GM19372 (cell line): ENCODE data around the gene ANO4.

ENCODE experiments used
- ATAC-seq: cut with Tn5 transposase; IDR thresholded peaks from one replicate; pipeline ENCODE4 v1.9.1; 2021; ENCODE audit warnings: mild to moderate bottlenecking, low read depth, moderate library complexity; ENCODE audit not compliant: unreplicated experiment

The ANO4 gene

DNA sequence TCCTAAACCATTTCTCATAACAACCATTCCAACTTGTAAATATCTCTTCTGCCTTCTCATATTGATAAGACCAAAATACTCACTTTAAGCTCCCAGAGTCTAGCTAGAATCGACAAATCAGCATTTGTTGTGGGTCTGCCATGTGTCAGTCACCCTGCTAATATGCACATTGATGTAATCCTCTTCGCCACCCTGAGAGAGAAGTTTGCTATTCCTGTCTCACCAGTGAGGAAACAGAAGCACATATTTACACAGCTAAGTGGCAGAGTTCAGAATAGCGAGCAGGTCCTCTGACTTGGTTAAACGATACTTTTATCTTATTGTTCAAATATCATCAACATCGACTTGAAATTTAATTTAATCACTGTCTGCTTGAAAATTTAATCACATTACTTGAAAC, 142.1 kb downstream of the ANO4 start:
- ATAC-seq, result no peak

DNA sequence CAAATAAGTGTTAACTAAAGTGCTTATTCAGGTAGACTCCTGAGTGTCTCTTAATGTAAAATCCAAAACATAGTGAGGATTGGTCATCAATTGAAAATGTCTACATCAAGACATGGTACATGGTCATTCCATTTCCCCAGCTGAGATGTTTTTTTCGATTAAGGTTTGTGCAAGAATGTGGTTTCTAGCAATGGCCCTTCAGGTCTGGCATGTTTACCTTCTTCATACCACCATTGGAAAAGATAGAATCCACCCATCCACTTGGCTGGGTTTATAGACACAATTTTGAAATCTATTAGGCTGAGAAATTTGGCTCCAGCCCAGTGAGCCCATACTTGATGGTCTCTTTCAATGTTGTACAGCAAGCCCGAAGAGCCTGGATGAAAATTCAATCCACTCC, 145.9 kb downstream of the ANO4 start:
- no peak for ATAC-seq

DNA sequence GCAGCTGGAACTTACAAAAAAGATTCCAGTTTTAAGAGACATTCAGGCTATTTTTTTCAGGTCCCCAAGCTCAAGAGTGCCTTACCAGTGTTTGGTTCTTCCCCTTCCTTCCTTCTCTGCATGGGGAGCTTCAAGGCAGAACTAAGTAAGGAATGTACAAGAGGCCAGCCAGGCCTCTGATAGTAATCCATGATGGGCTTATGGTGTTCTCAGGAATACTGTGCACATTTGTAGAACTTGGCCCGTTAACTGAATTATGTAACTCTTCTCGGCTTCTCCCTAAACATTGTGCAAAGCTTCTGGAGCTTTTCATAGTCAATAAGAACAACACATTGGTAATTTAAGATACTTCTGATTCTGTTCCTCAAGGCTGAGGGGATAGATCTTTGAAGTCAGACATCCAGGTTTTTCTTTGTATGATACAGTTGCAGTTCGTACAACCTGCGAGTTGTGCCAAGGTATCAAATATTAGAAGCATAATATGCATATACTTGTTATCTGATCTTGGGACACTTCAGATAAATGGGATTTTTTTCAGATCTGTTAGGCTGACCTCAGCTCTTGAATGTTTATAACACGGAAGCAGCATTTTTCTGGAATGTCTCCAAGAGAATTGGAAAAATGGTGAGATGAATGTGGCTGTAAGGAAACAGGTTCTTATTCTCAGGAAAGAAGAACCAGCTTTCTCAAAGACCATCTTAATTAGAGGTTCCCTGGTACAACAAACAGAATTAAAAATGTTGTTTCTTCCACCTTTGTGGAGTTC, 148.6 kb downstream of the ANO4 start:
- ATAC-seq, result no peak

DNA sequence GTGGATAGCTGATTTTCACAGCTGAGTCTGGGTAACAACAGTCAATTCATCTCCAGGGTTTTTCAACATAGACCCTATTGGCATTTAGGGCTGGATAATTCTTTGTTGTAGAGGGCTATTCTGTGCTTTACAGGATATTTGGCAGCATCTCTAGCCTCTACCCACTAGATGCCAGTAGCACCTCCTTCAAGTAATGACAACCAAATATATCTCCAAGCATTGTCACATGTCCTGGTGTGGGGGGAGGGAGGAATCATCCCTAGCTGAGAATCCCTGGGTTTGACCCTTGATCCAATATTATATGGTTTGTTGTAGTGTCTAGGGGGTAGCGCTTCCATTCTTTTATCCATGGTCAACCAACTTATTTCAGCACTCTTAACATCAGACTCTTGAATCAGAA, 157.2 kb downstream of the ANO4 start:
- ATAC-seq, result no peak

DNA sequence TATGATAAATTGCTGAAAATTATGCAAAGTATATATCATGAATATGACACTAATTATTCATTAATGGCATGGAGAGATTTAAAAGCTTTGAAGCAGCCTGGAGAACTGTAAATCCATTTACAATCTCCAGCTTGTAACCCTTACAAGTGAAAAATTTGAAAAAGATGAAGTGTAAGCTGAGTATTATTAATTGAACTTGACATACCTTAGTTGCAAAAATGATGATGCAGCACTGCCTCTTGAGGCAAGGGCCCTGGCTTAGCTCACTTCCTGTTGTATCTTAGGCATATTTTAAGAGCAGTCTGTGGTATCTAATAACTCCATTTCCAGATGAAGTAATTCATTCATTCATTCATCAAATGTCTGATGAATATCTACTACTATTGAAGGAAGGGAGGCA, 158.6 kb downstream of the ANO4 start:
- ATAC-seq, result no peak

DNA sequence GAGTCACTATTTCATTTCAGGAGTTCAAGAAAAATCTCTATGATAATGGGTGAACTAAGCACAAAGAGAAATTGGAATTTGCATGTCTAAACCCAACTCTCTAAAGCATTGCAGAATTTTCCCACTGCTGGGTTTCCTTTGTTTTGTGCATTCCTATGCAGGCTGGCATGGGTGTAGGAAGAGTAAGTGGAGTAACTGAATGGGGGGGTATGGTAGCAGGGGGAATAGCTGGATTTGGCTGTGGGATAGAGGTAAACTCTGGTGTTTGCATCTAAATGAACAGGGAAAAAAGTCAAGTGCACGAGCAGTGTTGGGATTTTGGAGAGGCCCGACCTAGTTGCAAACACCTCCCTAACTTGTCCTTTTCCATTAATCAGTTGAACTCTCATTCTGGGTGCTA, 159.1 kb downstream of the ANO4 start:
- ATAC-seq, result no peak

DNA sequence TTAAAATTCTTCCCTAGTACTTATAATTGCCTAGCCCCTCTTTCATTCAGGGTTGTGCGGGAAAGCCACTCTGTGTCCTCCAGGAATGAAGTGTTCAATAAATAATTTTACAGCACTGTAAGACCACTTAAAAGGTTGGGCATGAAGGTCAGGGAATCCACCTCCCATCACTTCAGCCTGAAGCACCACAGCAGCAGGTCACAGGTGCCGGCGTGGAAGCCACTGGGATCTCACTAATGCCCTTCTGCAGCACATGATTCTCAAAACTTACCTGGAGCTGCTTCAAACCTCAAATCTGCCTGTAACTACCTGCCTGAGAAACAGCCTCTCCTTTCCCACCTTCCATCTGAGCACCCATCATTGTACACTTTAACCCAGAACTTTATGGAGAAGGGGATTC, 159.5 kb downstream of the ANO4 start:
- ATAC-seq, result no peak

DNA sequence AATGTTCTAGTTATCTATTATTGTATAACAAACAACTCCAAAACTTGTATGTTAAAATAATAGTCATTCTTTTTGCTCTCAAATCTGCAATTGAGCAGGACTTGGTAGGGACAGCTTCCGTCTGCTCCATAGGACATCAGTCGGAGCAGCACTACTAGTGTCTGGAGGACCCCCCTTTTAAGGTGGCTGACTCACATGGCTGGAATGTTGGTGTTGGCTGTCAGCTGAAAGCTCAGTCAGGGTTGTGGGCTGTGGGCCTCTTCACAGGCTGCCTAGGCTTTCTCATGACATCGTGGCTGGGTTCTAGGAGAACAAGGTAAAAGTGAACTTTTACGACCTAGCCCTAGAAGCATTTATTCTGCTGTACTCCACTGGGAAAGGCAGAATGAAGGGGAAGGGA, 160.6 kb downstream of the ANO4 start:
- ATAC-seq, result no peak

DNA sequence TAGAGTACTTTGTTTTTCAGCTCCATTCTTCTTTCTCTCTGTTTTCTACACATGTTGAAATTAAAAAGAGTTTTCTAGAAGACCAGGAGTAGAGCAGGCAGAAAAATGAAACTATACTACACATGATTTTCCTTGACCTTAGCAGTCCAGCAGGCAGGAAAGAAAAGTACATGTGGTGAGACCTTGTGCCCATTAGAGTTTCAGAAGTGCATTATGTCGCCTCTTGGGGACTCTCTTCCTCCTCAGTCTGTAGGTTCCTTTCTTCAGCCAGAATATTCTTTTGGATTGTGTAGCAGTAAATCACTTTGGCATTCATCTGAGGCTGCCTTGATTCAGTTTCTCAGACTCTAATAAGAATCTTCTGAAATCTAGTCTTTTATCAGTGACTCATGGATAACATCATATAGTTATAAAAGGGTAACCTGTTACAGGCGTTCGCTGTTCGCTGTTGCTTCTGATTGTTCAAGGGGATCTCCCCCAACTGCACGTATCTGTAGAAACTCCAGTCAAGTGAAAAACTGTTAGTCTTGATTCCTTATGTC, 161.8 kb downstream of the ANO4 start:
- no peak for ATAC-seq

DNA sequence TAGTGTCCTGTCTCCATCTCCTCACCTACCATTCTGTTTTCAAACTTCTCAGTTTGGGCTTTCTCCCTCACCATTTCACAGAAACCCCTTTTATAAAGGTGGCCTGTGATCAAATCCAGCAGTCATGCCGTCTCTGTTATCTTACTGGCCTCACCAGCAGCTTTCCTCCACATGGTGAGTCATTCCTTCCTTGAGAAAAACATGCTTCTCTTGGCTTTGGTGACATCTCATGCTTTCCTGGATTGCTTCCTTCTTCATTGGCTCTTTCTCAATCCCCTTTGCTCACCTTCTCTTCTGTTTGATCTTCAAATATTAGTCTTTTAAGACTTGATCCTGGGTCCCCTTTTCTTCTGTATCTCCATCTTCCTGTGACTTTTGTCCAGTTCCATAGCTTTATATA, 164.9 kb downstream of the ANO4 start:
- no peak for ATAC-seq

DNA sequence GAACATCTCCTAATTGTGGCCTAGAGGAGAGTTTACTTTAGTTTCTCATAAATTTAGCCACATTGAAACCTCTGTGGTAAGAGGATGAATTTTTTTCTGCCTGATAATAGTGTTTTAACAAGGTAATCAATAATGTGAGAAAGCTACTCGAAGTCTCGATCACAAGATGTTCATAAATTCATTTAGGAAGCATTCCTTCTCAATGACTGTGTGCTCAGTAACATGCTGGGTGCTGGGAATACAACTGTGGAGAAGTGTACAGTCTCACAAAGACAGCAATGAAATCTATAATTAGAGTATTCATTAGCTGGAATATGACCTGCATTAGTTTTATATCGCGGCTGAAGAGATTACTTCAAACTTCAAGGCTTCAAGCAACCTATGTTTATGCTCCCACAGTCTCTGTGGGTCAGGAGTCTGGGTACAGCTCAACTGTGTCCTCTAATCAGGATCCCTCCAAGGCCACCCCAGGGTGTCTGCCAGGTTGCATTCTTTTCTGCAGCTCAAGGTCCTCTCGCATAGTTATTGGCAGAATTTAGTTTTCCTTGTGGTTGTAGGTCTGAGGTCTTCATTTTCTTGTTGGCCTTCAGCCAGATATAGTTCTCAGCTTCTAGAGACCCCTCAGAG, 167.6 kb downstream of the ANO4 start:
- no peak for ATAC-seq

DNA sequence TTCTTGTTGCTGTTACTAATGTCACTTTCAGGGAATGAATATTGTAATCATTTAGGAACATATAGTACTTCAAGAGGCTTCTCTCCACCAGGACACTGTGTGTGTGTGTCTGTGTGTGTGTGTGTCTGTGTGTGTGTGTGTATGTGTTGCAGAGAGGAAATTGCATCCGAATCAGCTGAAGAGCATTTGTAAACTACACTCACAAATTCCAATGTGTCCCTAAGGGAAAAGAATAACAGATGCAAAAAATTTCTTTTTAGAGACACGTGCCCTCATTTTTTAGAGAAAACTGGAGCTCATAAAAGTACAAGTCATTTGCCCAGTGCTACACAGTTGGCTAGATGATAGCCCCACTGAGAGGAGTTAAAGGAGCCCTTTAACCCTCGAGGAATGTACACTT, 168.8 kb downstream of the ANO4 start:
- ATAC-seq, result no peak

DNA sequence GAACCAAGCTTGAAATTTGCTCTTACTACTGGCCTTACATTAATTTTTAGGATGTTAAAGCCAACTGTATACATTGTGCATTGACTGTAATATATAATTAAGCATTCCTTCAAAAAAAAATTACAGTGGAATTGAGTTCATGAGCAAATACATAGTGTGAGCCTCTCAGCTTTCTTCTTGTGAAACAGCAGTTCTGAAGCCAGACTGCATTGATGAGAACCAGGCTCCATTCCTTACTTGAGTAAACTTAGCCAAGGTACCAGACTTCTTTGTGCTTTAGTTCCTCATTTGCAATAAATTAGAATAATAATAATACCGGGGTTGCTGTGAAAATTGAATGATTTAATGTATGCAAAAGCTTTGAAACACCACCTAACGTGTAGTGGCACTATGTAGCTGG, 169.5 kb downstream of the ANO4 start:
- no peak for ATAC-seq

DNA sequence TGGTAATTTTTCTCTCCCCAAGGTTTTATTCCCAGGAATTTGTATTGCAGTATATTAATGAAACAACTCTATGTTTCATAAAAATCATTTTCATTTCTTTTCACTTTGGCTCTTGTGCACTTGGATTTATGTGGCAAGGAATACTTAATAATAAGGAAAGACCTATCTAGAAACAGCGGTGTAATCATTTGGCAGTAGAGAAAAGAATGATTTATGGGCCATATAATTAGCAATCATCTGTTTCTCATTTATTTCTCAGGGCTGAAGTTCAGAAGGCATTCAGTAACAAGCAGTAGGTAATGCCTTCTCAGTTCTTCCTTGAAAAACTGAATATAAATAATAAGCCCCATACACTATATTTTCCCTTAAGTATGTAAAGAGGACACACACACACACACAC, 172.6 kb downstream of the ANO4 start:
- no peak for ATAC-seq

DNA sequence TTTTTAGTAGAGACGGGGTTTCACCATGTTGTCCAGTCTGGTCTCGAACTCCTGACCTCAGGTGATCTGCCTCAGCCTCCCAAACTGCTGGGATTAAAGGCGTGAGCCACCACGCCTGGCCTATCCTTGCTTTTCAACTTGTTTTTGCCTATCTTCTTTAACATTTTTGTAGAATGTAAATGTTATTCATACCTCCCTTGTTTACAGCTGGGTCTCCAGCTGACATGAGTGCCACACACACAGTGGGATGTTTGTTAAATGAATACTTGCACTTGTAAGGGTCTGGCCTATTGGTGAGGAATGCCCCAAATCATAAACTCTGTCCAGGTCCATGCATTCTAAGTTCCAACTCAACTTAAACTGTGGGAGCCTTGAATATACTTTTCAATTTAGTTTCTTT, 176.3 kb downstream of the ANO4 start:
- no peak for ATAC-seq

DNA sequence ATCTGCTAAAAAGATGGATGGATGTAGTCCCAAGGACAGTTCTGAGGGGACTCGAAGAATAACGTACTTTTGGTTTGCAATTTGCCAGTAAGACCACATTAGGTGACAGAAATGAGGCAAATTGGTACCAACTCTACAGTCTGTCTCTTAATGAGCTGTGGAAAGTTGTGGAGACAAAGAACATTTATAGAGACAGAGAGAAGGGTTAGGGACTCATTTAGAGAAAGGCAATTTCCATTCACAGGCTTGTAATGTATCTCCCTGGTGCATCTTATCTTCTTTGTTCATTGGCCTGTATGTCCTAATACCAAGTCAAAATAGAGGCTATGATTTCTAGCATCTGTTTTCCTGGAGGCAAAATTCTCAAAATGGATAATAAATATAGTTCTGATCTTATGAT, 177.5 kb downstream of the ANO4 start:
- ATAC-seq, result no peak

DNA sequence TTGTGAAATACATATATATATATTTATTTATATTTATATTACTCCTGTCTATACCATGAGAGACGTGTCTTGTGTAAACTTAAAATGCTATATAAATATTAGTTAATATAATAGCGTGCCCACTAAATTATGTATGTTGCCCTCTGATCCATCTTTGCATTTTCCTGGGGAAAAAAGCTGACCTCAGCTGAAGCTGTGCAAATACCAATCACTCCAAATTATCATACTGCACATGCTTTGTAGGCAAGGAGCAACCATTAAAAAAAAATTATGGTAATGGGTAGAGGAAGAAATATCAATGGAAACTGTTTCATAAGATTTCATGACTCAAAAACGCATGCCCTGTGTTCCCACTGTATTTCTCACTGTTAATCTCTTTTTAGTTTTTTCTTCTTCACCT, 179.8 kb downstream of the ANO4 start:
- ATAC-seq, result no peak

DNA sequence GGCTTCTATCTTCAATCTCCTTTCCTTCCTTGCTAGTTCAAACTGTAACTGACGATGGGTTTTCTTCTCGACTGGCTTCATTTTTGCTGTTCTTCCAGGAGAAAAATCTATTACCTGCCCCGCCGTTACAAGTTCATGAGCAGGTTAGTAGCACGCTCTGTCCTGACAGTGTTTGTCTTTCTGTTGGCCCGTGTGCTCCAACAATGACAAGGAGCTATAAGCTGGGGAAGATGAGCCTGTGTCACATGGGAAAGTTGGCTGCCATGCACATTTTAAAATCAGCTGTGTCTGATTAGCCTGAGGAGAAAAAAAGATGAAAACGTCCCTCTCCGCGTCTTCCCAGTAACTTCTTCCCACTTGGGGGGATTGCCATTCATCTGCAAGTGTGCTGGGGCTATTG, 180.2 kb downstream of the ANO4 start:
- no peak for ATAC-seq

DNA sequence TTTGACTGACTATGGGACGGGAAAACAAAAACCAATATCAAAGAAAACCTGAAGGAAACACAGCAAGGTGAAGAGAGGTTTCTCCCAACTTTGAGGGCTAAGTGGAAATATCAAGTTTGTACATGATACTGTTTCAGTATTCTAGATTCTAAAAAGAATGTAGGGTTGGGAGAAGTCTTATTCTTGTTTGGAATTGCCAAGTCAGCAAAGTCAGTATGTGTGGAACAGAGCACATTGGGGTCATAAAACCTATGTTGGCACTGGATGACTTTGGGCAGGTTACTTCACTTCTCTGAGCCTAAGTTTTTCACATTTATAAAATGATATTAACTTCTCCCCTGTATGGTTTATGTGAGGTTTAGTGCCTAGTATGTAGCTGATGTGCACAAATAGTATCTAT, 182.2 kb downstream of the ANO4 start:
- ATAC-seq, result no peak

DNA sequence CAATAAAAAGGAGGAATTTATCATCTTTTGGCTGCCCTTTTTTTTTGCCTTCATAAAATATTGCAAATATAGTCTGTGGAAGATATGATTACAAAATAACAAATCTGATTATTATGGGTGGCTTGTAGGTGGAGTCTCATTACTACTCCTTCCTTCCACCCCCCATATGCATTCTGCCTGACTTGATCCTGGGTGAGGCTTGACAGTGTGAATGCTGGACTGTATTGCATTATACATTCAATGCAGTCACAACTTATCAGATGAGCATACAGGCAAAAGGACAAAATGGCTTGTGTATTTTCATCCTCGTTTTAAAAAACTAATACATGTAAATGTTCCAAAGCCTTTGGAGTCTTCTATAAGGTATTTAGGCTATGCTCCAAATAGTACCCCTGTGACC, 186.3 kb downstream of the ANO4 start:
- ATAC-seq, result no peak

DNA sequence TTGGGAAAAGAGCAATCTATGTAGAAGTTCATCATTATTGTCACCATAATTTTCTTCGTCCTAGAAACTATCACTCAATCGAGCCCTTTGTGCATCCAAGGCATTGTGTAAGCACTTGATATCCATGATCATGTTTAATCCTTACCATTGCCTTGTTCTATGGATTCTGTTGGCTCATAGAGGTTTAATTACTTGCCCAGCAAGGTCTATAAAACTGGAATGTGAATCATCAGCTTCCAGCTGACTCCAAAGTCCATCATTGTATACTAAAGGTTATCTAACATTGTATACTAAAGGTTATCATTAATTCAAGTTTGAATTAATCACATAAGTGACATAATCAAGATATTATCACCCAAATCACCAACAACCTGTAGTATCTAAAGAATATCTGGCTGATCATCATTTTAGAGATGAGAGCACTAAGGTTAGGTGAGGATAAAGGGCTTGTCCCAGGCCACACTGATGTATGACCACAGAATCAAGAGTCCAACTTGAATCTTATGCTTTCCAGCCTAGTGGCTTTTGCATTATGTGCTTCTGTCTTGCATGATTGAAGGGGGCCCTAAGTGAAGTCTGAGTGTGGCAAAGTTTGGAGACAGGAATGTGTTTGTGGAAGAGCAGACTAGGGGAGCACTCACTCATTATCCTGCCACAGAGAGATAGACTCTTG, 188.1 kb downstream of the ANO4 start:
- ATAC-seq, result no peak

DNA sequence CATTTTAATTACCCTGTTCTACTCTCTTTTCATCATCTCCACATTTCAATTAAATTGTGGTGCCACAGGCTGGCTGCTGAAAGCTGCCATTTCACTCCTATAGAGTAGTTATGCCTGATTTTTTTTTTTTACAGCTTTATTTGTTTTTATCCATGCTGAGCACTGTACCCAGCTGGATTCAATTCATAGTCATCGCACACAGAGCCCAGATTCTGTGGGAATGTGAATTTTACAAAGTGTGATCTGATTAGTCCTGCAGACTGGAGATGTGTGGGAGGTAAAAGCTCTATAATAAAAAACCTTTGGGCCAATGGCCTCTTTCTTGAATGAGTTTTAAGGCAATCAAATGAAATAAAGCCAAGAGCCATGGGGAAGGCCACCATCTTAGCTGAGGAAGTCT, 190.2 kb downstream of the ANO4 start:
- ATAC-seq, result no peak
